Glutamatergic neuron (in vitro differentiated cells): ENCODE results near the gene TNIP1. TPM values are rescaled to one million over a fixed set of nuclear protein-coding genes. Genes with fewer than 3 reads are reported as not detected.

ENCODE experiments used
- DNase-seq: peaks from one replicate; pipeline ENCODE4 v3.0.0; 2022
- H3K27ac Mint-ChIP-seq: one replicate; pipeline ENCODE4 v1.8.0; 2020; ENCODE audit warnings: mild to moderate bottlenecking, mixed read lengths, inconsistent platforms; ENCODE audit not compliant: unreplicated experiment
- H3K27me3 Mint-ChIP-seq: one replicate; pipeline ENCODE4 v1.8.0; 2020; ENCODE audit warnings: mild to moderate bottlenecking, moderate library complexity, mixed read lengths, inconsistent platforms; ENCODE audit not compliant: unreplicated experiment
- H3K36me3 Mint-ChIP-seq: one replicate; pipeline ENCODE4 v1.8.0; 2020; ENCODE audit warnings: mild to moderate bottlenecking, mixed read lengths, inconsistent platforms; ENCODE audit not compliant: unreplicated experiment
- H3K4me1 Mint-ChIP-seq: one replicate; pipeline ENCODE4 v1.8.0; 2020; ENCODE audit warnings: mild to moderate bottlenecking, low read depth, mixed read lengths, inconsistent platforms; ENCODE audit not compliant: unreplicated experiment
- H3K4me3 Mint-ChIP-seq: one replicate; pipeline ENCODE4 v1.8.0; 2020; ENCODE audit warnings: mild to moderate bottlenecking, mixed read lengths, inconsistent platforms; ENCODE audit not compliant: unreplicated experiment
- H3K9me3 Mint-ChIP-seq: one replicate; pipeline ENCODE4 v1.8.0; 2020; ENCODE audit warnings: mild to moderate bottlenecking, moderate library complexity, mixed read lengths, inconsistent platforms; ENCODE audit not compliant: unreplicated experiment
- total RNA-seq: library from RNA; stranded (reverse); fragmentation: NEBNext Ultra II Directional; extraction: Animal tissue kit (Norgen Biotek cat#: 25700); gene quantifications from one replicate; pipeline ENCODE4 v1.2.1, GENCODE V29; 2021; ENCODE audit not compliant: unreplicated experiment
- TF ChIP-seq, protein P1 (sequence below): fragments of 200-600 bp; sonication (generic); IDR thresholded peaks from one replicate; pipeline ENCODE4 v1.5.0; 2021; ENCODE audit not compliant: partially characterized antibody, unreplicated experiment

The TNIP1 gene
- total RNA-seq, 1 donor from 2014 or later = 34.1 TPM

DNA sequence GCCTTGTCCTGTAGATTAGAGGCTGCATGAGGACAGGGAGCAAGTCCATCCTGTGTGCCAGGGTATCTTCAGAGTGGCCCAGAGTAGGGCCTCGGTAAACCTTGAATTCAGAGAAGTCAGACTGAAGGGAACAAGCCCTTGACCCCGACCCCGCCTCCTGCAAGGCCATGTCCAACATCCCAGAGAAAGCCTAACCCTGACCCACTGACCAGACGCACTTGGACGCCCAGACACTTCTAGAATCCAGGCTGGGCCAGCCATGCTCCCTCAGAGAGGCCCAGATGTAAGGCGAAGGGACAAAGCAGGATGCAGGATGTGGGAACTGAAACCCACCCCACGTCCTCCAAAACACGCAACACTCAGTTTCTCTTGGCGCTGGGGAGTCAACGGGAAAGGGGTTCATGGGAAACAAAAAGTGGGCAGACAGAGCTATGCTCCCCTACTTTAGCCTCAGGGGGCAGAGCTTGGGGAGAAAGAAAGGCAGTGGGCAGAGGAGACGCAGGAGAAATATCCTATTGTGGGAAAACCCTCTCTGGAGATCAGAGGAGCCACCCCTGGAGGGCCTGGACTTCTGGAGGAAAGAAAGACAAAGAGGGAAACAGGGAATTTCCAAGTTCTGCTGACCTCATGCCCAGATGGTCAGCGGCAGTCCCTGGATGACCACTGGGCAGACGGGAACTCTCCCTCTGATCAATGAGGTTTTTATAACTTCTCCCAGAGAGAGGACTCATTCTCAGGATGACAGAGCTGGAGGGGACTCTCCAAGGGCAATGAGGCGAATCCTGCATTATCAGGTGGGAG, 13.0 kb downstream of the TNIP1 start:
- peak overlapping the region; percentile 38 for H3K27ac Mint-ChIP-seq
- H3K4me1 Mint-ChIP-seq = peaks cover 6% of the 10 kb centered on the region
- H3K4me3 Mint-ChIP-seq = peak overlapping the region; percentile 46
- no peak for DNase-seq
- H3K9me3 Mint-ChIP-seq = peaks cover 2% of the 10 kb centered on the region
- H3K27me3 Mint-ChIP-seq = peaks cover 8% of the 10 kb centered on the region
- H3K36me3 Mint-ChIP-seq = peaks cover 3% of the 10 kb centered on the region
- TF ChIP-seq, protein P1, sequence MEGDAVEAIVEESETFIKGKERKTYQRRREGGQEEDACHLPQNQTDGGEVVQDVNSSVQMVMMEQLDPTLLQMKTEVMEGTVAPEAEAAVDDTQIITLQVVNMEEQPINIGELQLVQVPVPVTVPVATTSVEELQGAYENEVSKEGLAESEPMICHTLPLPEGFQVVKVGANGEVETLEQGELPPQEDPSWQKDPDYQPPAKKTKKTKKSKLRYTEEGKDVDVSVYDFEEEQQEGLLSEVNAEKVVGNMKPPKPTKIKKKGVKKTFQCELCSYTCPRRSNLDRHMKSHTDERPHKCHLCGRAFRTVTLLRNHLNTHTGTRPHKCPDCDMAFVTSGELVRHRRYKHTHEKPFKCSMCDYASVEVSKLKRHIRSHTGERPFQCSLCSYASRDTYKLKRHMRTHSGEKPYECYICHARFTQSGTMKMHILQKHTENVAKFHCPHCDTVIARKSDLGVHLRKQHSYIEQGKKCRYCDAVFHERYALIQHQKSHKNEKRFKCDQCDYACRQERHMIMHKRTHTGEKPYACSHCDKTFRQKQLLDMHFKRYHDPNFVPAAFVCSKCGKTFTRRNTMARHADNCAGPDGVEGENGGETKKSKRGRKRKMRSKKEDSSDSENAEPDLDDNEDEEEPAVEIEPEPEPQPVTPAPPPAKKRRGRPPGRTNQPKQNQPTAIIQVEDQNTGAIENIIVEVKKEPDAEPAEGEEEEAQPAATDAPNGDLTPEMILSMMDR = no peak

GRCh38 chr5:151066920-151067319, 13.9 kb downstream of the TNIP1 start:
- Mint-ChIP-seq H3K27ac (no peak overlapping the region), H3K4me1 (peaks cover 6% of the 10 kb centered on the region), H3K36me3 (peaks cover 3% of the 10 kb centered on the region), H3K4me3 (no peak overlapping the region), H3K27me3 (peaks cover 8% of the 10 kb centered on the region), H3K9me3 (peaks cover 2% of the 10 kb centered on the region)
- TF ChIP-seq, protein P1 = no peak
- DNase-seq = no peak

- DNase-seq = no peak
- Mint-ChIP-seq H3K36me3 (peaks cover 3% of the 10 kb centered on the region), H3K4me3 (no peak overlapping the region), H3K9me3 (peaks cover 2% of the 10 kb centered on the region), H3K27me3 (peaks cover 8% of the 10 kb centered on the region), H3K4me1 (peaks cover 6% of the 10 kb centered on the region), H3K27ac (no peak overlapping the region)
- TF ChIP-seq, protein P1 = no peak
Observed at GRCh38 chr5:151065609-151066008, 15.2 kb downstream of the TNIP1 start.

GRCh38 chr5:151064916-151065499, 15.8 kb downstream of the TNIP1 start:
- TF ChIP-seq, protein P1 = no peak

More at GRCh38 chr5:151064916-151065499, 15.8 kb downstream of the TNIP1 start:
- Mint-ChIP-seq H3K9me3 (peaks cover 2% of the 10 kb centered on the region), H3K4me1 (peaks cover 6% of the 10 kb centered on the region), H3K27me3 (peaks cover 8% of the 10 kb centered on the region), H3K27ac (no peak overlapping the region), H3K36me3 (peaks cover 3% of the 10 kb centered on the region), H3K4me3 (no peak overlapping the region)
- DNase-seq = no peak
